NCI-H2196 treated with DMSO at 0.1 percent for 48 hours (cell line): ENCODE measurements around the gene CBR1.
"Not testable (repeated sequence)": the region's sequence is repeated elsewhere in the genome, so short reads cannot be mapped to it uniquely, and the experiment has no call there.

Source experiments
- DNase-seq: peaks from one replicate; lab custom pipeline; 2025; ENCODE audit not compliant: unreplicated experiment; lab: John Stamatoyannopoulos, UW

CBR1 gene

GRCh38 chr21:36079010-36079649 lies 9.3 kb downstream of the CBR1 start:
- no peak for DNase-seq

GRCh38 chr21:36079671-36080070 lies 9.8 kb downstream of the CBR1 start:
- DNase-seq, result no peak

GRCh38 chr21:36080386-36080785 lies 10.6 kb downstream of the CBR1 start:
- DNase-seq, result no peak

GRCh38 chr21:36082237-36082664 lies 12.4 kb downstream of the CBR1 start:
- no peak for DNase-seq

- peak; percentile 4 for DNase-seq
These were observed 17.7 kb downstream of the CBR1 start for GRCh38 chr21:36087362-36088138.

GRCh38 chr21:36089946-36090345 lies 20.1 kb downstream of the CBR1 start:
- DNase-seq, result no peak

GRCh38 chr21:36092681-36093080 lies 22.9 kb downstream of the CBR1 start:
- no peak for DNase-seq

- no peak for DNase-seq
These were observed 23.7 kb downstream of the CBR1 start for GRCh38 chr21:36093512-36093911.

- no peak for DNase-seq
These were observed 26.8 kb downstream of the CBR1 start for GRCh38 chr21:36096398-36097290.

- no peak for DNase-seq
These were observed 27.8 kb downstream of the CBR1 start for GRCh38 chr21:36097427-36098181.

- DNase-seq, result no peak
These were observed 28.3 kb downstream of the CBR1 start for GRCh38 chr21:36098182-36098532.

GRCh38 chr21:36099000-36099399 lies 29.2 kb downstream of the CBR1 start:
- no peak for DNase-seq

GRCh38 chr21:36099695-36100211 lies 29.9 kb downstream of the CBR1 start:
- not testable (repeated sequence) for DNase-seq

GRCh38 chr21:36100971-36101641 lies 31.3 kb downstream of the CBR1 start:
- no peak for DNase-seq

- no peak for DNase-seq
These were observed 33.6 kb downstream of the CBR1 start for GRCh38 chr21:36103434-36103833.

GRCh38 chr21:36104317-36105300 lies 34.8 kb downstream of the CBR1 start:
- DNase-seq, result no peak

GRCh38 chr21:36105327-36105842 lies 35.6 kb downstream of the CBR1 start:
- DNase-seq, result no peak

GRCh38 chr21:36109868-36110267 lies 40.0 kb downstream of the CBR1 start:
- DNase-seq, result no peak

- DNase-seq, result no peak
These were observed 41.4 kb downstream of the CBR1 start for GRCh38 chr21:36111238-36111637.
